H9 (cell line): ENCODE results near the gene ZBTB20. TPM values are rescaled to one million over a fixed set of nuclear protein-coding genes. Genes with fewer than 3 reads are reported as not detected.

Experiments
- DNase-seq: peaks from one replicate; pipeline ENCODE4 v3.0.0-alpha.2; 2017
- H2AFZ ChIP-seq: one replicate; pipeline ENCODE4 v1.6.1; 2013; ENCODE audit warnings: mild to moderate bottlenecking, low read length, control low read depth, moderate library complexity
- H2AK5ac ChIP-seq: 2 replicates; pipeline ENCODE4 v1.6.1; 2013; ENCODE audit warnings: low read length, control low read depth, mixed read lengths; ENCODE audit not compliant: insufficient read length
- H2BK120ac ChIP-seq: one replicate; pipeline ENCODE4 v1.6.1; 2013; ENCODE audit warnings: low read depth, mild to moderate bottlenecking, low read length, control low read depth, inconsistent platforms; ENCODE audit not compliant: poor library complexity, severe bottlenecking
- H2BK12ac ChIP-seq: 2 replicates; pipeline ENCODE4 v1.6.1; 2013; ENCODE audit warnings: low read length, control low read depth, mixed read lengths, low read depth; ENCODE audit not compliant: insufficient read length
- H2BK15ac ChIP-seq: 2 replicates; pipeline ENCODE4 v1.6.1; 2013; ENCODE audit warnings: low read depth, low read length, control low read depth
- H2BK20ac ChIP-seq: one replicate; pipeline ENCODE4 v1.6.1; 2013; ENCODE audit warnings: low read depth, mild to moderate bottlenecking, low read length, control low read depth, inconsistent platforms; ENCODE audit not compliant: poor library complexity, severe bottlenecking
- H2BK5ac ChIP-seq: 2 replicates; pipeline ENCODE4 v1.6.1; 2013; ENCODE audit warnings: low read length, control low read depth, mixed read lengths; ENCODE audit not compliant: insufficient read length
- H3K14ac ChIP-seq: 2 replicates; pipeline ENCODE4 v1.6.1; 2013; ENCODE audit warnings: low read length, control low read depth; ENCODE audit not compliant: insufficient read depth
- H3K18ac ChIP-seq: 2 replicates; pipeline ENCODE4 v1.6.1; 2013; ENCODE audit warnings: low read depth, mild to moderate bottlenecking, mixed read lengths, low read length, control low read depth; ENCODE audit not compliant: insufficient read length
- H3K23ac ChIP-seq: 2 replicates; pipeline ENCODE4 v1.6.1; 2013; ENCODE audit warnings: low read length, control low read depth, mixed read lengths, low read depth; ENCODE audit not compliant: insufficient read length
- H3K23me2 ChIP-seq: 2 replicates; pipeline ENCODE4 v1.6.1; 2013; ENCODE audit warnings: low read depth, mild to moderate bottlenecking, mixed read lengths, low read length, control low read depth; ENCODE audit not compliant: insufficient read length, poor library complexity, severe bottlenecking
- H3K27ac ChIP-seq: 2 replicates; pipeline ENCODE4 v1.5.1; 2013; ENCODE audit warnings: low read length, control low read depth, mixed read lengths, low read depth; ENCODE audit not compliant: insufficient read length
- H3K27me3 ChIP-seq: 2 replicates; pipeline ENCODE4 v1.6.1; 2013; ENCODE audit warnings: low read length, control low read depth, inconsistent platforms; ENCODE audit not compliant: insufficient read depth
- H3K4ac ChIP-seq: 2 replicates; pipeline ENCODE4 v1.6.1; 2013; ENCODE audit warnings: low read depth, mild to moderate bottlenecking, control low read depth, inconsistent platforms, low read length, moderate library complexity
- H3K4me1 ChIP-seq: 2 replicates; pipeline ENCODE4 v1.6.1; 2013; ENCODE audit warnings: low read length, control low read depth, inconsistent platforms; ENCODE audit not compliant: insufficient read depth
- H3K4me2 ChIP-seq: 2 replicates; pipeline ENCODE4 v1.6.1; 2013; ENCODE audit warnings: low read length, control low read depth, mixed read lengths; ENCODE audit not compliant: insufficient read length, insufficient read depth
- H3K56ac ChIP-seq: 2 replicates; pipeline ENCODE4 v1.6.1; 2013; ENCODE audit warnings: low read depth, mild to moderate bottlenecking, mixed read lengths, low read length, control low read depth; ENCODE audit not compliant: insufficient read length
- H3K79me1 ChIP-seq: 2 replicates; pipeline ENCODE4 v1.6.1; 2013; ENCODE audit warnings: low read depth, mild to moderate bottlenecking, moderate library complexity, low read length, control low read depth, inconsistent platforms; ENCODE audit not compliant: insufficient read depth, poor library complexity, severe bottlenecking
- H3K79me2 ChIP-seq: 2 replicates; pipeline ENCODE4 v1.6.1; 2013; ENCODE audit warnings: low read length, control low read depth, inconsistent platforms; ENCODE audit not compliant: insufficient read depth
- H3K9ac ChIP-seq: 2 replicates; pipeline ENCODE4 v1.6.1; 2013; ENCODE audit warnings: low read length, control low read depth, mixed read lengths; ENCODE audit not compliant: insufficient read length; ENCODE audit errors: extremely low read depth
- H3K9me3 ChIP-seq: one replicate; pipeline ENCODE4 v1.6.1; 2013; ENCODE audit warnings: low read depth, low read length, inconsistent platforms; ENCODE audit not compliant: control insufficient read depth
- H3T11ph ChIP-seq: one replicate; pipeline ENCODE4 v1.6.1; 2013; ENCODE audit warnings: mild to moderate bottlenecking, low read length, control low read depth, inconsistent platforms
- H4K20me1 ChIP-seq: one replicate; pipeline ENCODE4 v1.6.1; 2013; ENCODE audit not compliant: control insufficient read depth, insufficient read length, insufficient read depth
- H4K5ac ChIP-seq: 2 replicates; pipeline ENCODE4 v1.6.1; 2013; ENCODE audit warnings: low read depth, mild to moderate bottlenecking, mixed read lengths, low read length, control low read depth; ENCODE audit not compliant: insufficient read length
- H4K8ac ChIP-seq: replicated peaks from 2 replicates; pipeline ENCODE4 v1.6.1; 2013; ENCODE audit warnings: low read length, control low read depth, mixed read lengths, low read depth; ENCODE audit not compliant: insufficient read length
- H4K91ac ChIP-seq: 2 replicates; pipeline ENCODE4 v1.6.1; 2013; ENCODE audit warnings: low read depth, mild to moderate bottlenecking, moderate library complexity, mixed read lengths, low read length, control low read depth; ENCODE audit not compliant: insufficient read length
- H3K27ac Mint-ChIP-seq, 3 experiments: 2 replicates in 2 of 3; 3 replicates in 1 of 3; pipeline ENCODE4 v1.8.0; 2020 to 2021; ENCODE audit warnings: mixed read lengths in 3 of 3, mild to moderate bottlenecking in 1 of 3, moderate library complexity in 1 of 3
- H3K27me3 Mint-ChIP-seq: 2 replicates; pipeline ENCODE4 v1.8.0; 2021; ENCODE audit warnings: low read depth, mild to moderate bottlenecking, moderate library complexity, mixed read lengths
- H3K36me3 Mint-ChIP-seq, 3 experiments: 2 replicates in 2 of 3; 3 replicates in 1 of 3; pipeline ENCODE4 v1.8.0; 2020 to 2021; ENCODE audit warnings: low read depth in 3 of 3, mixed read lengths in 3 of 3; ENCODE audit not compliant: insufficient read depth in 1 of 3
- H3K4me1 Mint-ChIP-seq, 2 experiments: 2 replicates each; pipeline ENCODE4 v1.8.0; 2020; ENCODE audit warnings: mixed read lengths in 2 of 2
- H3K4me3 Mint-ChIP-seq, 2 experiments: 2 replicates in 1 of 2; 3 replicates in 1 of 2; pipeline ENCODE4 v1.8.0; 2020 to 2021; ENCODE audit warnings: mild to moderate bottlenecking in 2 of 2, mixed read lengths in 2 of 2, moderate library complexity in 1 of 2
- H3K9me3 Mint-ChIP-seq, 2 experiments: 2 replicates in 1 of 2; 3 replicates in 1 of 2; pipeline ENCODE4 v1.8.0; 2020; ENCODE audit warnings: mild to moderate bottlenecking in 2 of 2, mixed read lengths in 2 of 2, moderate library complexity in 1 of 2
- CTCF ChIP-seq: fragments of 200-600 bp; sonication (generic); conservative IDR thresholded peaks from 3 replicates; pipeline ENCODE4 v1.8.0; 2021; ENCODE audit warnings: antibody characterized with exemption, mild to moderate bottlenecking
- WGBS: extraction: QIAGEN DNeasy Blood & Tissue Kit; methylation state at CpG from one replicate; pipeline ENCODE4 v1.1.7; 2013; ENCODE audit warnings: missing lambda C conversion rate, low lambda C conversion rate, mixed read lengths; ENCODE audit not compliant: insufficient read length; ENCODE audit errors: extremely low coverage; 5-methylcytosine and 5-hydroxymethylcytosine counted together
- total RNA-seq: library from RNA; stranded (reverse); gene quantifications from 2 replicates; pipeline ENCODE4 v1.2.1, GENCODE V29; 2021

The ZBTB20 gene
- total RNA-seq, 1 experiment from 2014 or later: 0.70 TPM

DNA sequence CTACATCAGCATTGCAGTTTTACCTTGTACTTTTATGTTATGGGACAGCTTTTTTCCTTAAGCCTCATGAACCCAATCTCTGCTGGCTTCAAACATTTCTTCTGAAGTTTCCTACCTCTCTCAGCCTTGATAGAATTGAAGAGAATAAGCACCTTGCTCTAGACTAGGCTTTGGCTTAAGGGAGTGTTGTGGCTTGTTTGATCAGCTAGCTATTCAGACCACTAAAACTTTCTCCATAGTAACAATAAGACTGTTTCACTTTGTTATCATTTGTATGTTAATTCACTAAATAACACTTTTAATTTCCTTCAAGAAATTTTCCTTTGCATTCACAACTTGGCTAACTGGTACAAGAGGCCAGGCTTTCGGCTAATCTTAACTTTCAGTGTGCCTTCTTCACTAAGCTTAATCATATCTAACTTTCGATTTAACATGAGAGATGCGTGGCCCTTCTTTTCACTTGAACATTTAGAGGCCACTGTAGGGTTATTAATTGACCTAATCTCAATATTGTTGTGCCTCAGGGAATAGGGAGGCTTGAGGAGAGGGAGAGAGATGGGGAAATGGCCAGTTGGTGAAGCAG is 861.3 kb downstream of the ZBTB20 start:
- no peak overlapping the region for H3K9ac ChIP-seq
- no peak overlapping the region for H3K4ac ChIP-seq
- no peak for TF ChIP-seq CTCF
- no CpG with 5 or more reads among the region's 3 CpGs for WGBS
- no peak overlapping the region for H3K4me2 ChIP-seq
- no peaks in the 10 kb centered on the region; a peak in 2 of 7 replicates for H3K36me3 Mint-ChIP-seq
- no peak overlapping the region for H3K27ac Mint-ChIP-seq
- no peak overlapping the region for H2AK5ac ChIP-seq
- no peak overlapping the region for H2BK12ac ChIP-seq
- no peaks in the 10 kb centered on the region for H3K79me2 ChIP-seq
- no peak overlapping the region for H3K27ac ChIP-seq
- H4K8ac ChIP-seq: no peak overlapping the region
- H3K27me3 Mint-ChIP-seq: no peaks in the 10 kb centered on the region
- no peak overlapping the region for H3K18ac ChIP-seq
- H3K56ac ChIP-seq: no peak overlapping the region
- H3K9me3 Mint-ChIP-seq: peaks cover 0 to 2% of the 10 kb centered on the region in 2 experiments; a peak in 3 of 5 replicates
- 0 out of 2 replicates have a peak, but pooled peaks cover 2% of the 10 kb centered on the region for H3K4me1 ChIP-seq
- no peak overlapping the region for H4K91ac ChIP-seq
- DNase-seq: no peak
- H2BK5ac ChIP-seq: no peak overlapping the region
- no peak overlapping the region for H2BK120ac ChIP-seq
- no peak overlapping the region for H2BK15ac ChIP-seq
- H3K4me1 Mint-ChIP-seq: peaks cover 0 to 3% of the 10 kb centered on the region in 2 experiments; a peak in 2 of 4 replicates
- H3K23ac ChIP-seq: no peak overlapping the region
- no peaks in the 10 kb centered on the region for H3K23me2 ChIP-seq
- no peak overlapping the region for H3T11ph ChIP-seq
- no peaks in the 10 kb centered on the region for H3K27me3 ChIP-seq
- H2BK20ac ChIP-seq: no peak overlapping the region
- H4K5ac ChIP-seq: no peak overlapping the region
- no peak overlapping the region for H3K14ac ChIP-seq
- no peak overlapping the region for H2AFZ ChIP-seq
- no peaks in the 10 kb centered on the region for H3K79me1 ChIP-seq
- H3K4me3 Mint-ChIP-seq: no peak overlapping the region
- H3K9me3 ChIP-seq: no peaks in the 10 kb centered on the region
- no peaks in the 10 kb centered on the region for H4K20me1 ChIP-seq
